GM13976 (cell line): ENCODE results near the gene SKIC2.

Experiments
- DNase-seq: peaks from one replicate; pipeline ENCODE4 v3.0.0; 2012; ENCODE audit warnings: low spot score
- in situ Hi-C: fragments of 300-500 bp; cut with MboI; formaldehyde crosslinking; loops from one replicate; pipeline ENCODE4 v1.12.0; 2022; ENCODE audit warnings: low sequenced_read_pairs, mixed read lengths, inconsistent platforms; ENCODE audit not compliant: unreplicated experiment
- TF ChIP-seq, protein P1 (sequence below): IDR thresholded peaks from 2 replicates; pipeline ENCODE4 v1.5.1; 2012; ENCODE audit warnings: borderline replicate concordance, mild to moderate bottlenecking; ENCODE audit not compliant: insufficient read depth; ENCODE audit errors: extremely low read depth, missing control alignments, control extremely low read depth

Gene SKIC2

DNA sequence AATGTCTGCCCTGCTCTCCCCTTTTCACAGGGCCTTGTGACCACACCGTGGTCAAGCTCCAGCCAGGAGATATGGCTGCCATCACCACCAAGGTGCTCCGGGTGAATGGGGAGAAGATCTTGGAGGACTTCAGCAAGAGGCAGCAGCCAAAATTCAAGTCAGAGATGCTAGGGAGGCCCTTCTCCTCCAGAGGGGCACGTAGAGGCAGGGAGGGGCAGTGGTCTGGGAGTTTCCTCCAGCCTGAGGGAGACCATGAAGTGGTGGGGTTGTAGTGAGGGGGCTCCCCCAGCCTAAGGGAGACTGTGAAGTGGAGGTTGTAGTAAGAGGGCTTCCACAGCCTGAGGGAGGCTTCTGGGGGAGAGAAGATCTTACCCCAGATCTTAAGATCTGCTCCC, 8.9 kb downstream of the SKIC2 start:
- no peak for DNase-seq
- in situ Hi-C loops: no loop called here
- TF ChIP-seq, protein P1, sequence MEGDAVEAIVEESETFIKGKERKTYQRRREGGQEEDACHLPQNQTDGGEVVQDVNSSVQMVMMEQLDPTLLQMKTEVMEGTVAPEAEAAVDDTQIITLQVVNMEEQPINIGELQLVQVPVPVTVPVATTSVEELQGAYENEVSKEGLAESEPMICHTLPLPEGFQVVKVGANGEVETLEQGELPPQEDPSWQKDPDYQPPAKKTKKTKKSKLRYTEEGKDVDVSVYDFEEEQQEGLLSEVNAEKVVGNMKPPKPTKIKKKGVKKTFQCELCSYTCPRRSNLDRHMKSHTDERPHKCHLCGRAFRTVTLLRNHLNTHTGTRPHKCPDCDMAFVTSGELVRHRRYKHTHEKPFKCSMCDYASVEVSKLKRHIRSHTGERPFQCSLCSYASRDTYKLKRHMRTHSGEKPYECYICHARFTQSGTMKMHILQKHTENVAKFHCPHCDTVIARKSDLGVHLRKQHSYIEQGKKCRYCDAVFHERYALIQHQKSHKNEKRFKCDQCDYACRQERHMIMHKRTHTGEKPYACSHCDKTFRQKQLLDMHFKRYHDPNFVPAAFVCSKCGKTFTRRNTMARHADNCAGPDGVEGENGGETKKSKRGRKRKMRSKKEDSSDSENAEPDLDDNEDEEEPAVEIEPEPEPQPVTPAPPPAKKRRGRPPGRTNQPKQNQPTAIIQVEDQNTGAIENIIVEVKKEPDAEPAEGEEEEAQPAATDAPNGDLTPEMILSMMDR: no peak

DNA sequence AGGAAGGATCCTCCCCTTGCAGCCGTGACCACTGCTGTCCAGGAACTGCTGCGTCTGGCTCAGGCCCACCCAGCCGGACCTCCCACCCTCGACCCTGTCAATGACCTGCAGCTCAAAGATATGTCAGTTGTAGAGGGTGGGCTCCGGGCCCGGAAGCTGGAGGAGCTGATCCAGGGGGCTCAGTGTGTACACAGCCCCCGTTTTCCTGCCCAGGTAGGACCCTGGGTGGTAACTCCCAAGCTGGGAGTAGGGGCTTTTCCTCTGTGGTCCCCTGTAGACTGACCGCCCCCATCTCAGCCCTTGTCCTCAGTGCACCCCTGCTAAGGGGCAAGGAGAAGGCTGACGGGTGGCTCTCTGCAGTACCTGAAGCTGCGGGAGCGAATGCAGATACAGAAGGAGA, 9.4 kb downstream of the SKIC2 start:
- TF ChIP-seq, protein P1: no peak
- no peak for DNase-seq
- in situ Hi-C loops: no loop called here

DNA sequence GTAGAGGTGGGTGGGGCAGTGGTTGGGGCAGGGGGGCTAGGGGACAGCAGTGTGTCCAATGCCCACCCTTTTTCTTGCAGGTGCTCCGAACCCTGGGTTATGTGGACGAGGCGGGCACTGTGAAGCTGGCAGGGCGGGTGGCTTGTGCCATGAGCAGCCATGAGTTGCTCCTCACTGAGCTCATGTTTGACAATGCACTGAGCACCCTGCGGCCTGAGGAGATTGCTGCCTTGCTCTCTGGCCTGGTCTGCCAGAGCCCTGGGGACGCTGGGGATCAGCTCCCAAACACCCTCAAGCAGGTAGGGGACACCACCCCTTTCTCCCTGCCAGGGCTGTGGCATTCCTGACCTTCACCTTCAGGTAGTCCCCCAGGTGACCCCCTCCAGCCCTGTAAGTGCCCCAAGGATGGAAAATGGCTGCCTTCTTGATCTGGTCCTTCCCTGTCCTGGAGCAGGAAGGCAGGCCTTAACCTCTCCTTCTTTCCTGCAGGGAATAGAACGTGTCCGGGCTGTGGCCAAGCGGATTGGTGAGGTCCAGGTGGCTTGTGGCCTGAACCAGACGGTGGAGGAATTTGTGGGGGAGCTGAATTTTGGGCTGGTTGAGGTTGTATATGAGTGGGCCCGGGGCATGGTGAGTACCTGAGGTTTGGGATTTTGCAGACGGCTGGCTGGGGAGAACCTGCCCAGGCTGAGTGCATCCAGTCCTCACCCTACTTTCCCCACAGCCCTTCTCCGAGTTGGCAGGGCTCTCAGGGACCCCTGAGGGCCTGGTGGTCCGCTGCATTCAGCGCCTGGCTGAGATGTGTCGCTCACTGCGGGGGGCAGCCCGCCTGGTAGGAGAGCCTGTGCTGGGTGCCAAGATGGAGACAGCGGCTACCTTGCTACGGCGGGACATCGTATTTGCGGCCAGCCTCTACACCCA, 10.1 kb downstream of the SKIC2 start:
- TF ChIP-seq, protein P1: no peak
- in situ Hi-C loops: no loop called here
- DNase-seq: no peak

DNA sequence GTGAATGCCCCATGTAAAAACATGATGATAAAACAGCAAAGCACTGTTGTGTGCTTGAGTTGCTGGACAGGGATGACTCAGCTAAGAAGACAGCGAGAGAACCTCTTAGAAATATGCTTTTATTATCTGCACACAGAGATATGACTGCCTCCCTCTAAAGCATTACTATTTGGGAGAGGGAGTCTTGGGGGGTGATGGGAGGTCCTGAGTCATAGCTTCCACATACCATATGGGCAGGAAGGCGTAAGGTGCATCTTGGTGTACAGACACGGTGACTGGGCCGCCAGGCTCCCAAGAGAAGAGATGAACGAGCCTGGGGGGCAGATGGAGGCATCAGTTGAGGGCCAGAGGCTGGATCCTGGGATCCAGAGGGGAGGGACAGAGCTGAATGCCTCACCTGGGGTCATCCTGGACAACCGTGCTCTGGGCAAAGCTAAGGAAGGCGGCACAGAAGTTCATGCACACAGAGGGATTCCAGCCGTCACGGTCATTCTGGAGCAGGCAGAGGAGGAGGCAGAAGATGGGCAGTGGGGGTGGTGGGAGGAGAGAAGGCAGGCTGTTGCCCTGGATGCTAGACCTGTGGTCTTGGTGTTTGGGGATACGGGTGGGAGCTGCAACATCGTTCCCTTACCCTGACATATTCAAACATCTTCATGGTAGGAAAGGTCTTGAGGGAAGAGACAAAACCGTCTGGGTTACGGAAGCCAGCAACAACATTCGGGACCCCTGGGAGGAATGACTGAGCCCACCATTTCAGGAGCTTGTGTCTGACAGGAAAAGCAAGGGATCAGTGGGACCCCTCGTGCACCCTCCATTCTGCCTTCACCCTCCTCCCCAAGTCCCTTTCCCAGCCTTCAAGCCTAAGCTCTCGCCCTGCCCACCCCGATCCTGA, 11.0 kb downstream of the SKIC2 start:
- in situ Hi-C loops: no loop called here
- no peak for DNase-seq

DNA sequence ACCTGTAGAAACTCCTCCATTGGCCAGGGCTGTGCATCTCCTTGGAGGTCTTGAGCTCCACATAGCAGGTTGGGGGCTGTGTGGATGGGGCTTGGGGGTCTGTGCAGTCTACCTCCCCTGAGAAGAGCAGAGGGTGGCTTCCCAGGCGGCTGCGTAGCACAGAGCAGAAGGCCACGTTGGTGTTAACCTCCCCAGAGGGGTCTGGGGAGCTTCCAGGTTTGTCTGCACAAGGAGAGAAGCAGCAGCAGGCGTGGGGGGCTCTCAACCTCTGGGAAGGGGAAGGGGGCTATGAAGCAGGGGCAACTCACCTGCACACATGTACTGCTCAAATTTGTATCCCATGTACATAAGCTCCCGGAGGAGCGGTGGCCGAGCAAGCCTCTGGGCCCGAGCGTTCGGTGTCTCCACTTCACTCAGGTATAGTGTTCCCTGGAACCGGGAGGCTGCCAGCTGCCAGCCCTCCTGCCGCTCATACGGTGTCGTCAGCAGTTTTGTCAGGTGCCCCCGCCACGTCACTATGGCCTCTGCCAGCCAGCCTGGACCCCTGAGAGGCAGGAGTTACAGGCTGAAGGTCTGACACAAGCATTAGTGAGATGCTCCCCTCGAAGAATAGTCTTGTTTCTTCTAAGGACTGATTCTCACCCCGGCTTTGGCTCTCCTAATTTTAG, 11.8 kb downstream of the SKIC2 start:
- DNase-seq: no peak
- in situ Hi-C loops: no loop called here
- TF ChIP-seq, protein P1: no peak

More for the DNA sequence above, 11.0 kb downstream of the SKIC2 start:
- TF ChIP-seq, protein P1: no peak

DNA sequence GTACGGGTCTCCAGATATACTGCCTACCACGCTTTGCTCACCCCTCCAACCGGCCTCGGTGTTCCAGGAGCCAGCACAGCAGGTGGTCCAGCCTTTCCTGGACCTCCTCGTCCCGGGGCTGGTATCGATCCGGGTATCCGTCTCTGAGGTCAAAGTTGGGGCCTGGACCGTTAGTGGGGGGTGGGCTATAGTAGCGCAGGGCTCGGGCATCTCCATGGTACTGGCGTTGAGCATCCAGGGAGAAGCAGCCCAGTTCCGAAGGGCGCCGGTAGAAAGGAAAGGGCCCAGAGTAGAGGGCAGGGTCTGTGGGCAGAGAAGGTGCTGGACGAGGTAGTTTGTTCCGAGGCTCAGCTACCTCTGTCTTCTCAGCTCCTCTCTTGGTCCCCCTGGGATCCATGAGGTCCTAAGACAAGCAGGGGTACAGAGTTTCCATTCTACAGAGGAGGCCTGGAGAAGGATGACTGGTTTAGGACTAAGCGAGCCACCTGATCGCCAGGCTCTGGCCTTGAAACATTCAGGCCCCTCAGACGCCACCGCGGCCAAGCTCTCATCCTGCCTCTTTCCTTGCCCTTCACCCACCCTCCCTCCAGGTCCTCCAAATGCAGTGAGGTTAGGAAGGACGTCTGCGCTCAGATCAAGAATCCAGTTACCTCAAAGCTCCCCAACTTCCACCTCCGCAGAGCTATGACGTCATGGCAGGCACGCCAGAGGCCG, 12.5 kb downstream of the SKIC2 start:
- TF ChIP-seq, protein P1: no peak
- DNase-seq: no peak
- in situ Hi-C loops: no loop called here
